Body of pancreas (tissue), 4 donors: ENCODE measurements around the gene SLC22A17. TPM values are rescaled to one million over a fixed set of nuclear protein-coding genes. Genes with fewer than 3 reads are reported as not detected.

Source experiments
- ATAC-seq: fragments of 150-250 bp; one replicate; pipeline ENCODE4 v1.9.1; 2016
- DNase-seq, 4 donors: peaks; one replicate each; pipeline ENCODE4 v3.0.0-alpha.2; 2019
- H3K27ac ChIP-seq, 4 donors: fragments of 200-600 bp; sonication (generic); 1 replicate in 3 of 4; 2 replicates in 1 of 4; pipeline versions ENCODE4 v1.5.1 to v1.6.1; 2016 to 2019; ENCODE audit warnings: mild to moderate bottlenecking in 1 of 4, mixed read lengths in 1 of 4, moderate library complexity in 1 of 4
- H3K27me3 ChIP-seq, 2 donors: fragments of 200-600 bp; sonication (generic); one replicate each; pipeline ENCODE4 v1.6.0; 2016; ENCODE audit warnings: mild to moderate bottlenecking in 1 of 2
- H3K36me3 ChIP-seq, 2 donors: fragments of 200-600 bp; sonication (generic); replicated peaks in 1 of 2; 2 replicates each; pipeline ENCODE4 v1.5.1; 2016; ENCODE audit warnings: low read depth in 2 of 2; ENCODE audit not compliant: insufficient read depth in 1 of 2
- H3K4me1 ChIP-seq: fragments of 200-600 bp; sonication (generic); one replicate; pipeline ENCODE4 v1.6.0; 2016
- H3K4me3 ChIP-seq, 2 donors: fragments of 200-600 bp; sonication (generic); 1 replicate in 1 of 2; 2 replicates in 1 of 2; pipeline ENCODE4 v1.5.1; 2016 to 2019
- H3K9me3 ChIP-seq, 3 donors: fragments of 200-600 bp; sonication (generic); 1 replicate in 2 of 3; 2 replicates in 1 of 3; pipeline ENCODE4 v1.5.1; 2016
- CTCF ChIP-seq, 7 experiments: fragments of 450-650 bp in 4 of 7; fragments of 200-600 bp in 3 of 7; sonication (generic) in 3 of 7; IDR thresholded peaks; one replicate each; pipeline ENCODE4 v1.5.1; 2016 to 2019; ENCODE audit warnings: antibody characterized with exemption in 7 of 7
- POLR2A ChIP-seq, 3 donors: fragments of 450-650 bp; IDR thresholded peaks; one replicate each; pipeline ENCODE4 v1.6.1; 2016; ENCODE audit warnings: antibody characterized with exemption in 3 of 3, mild to moderate bottlenecking in 2 of 3
- WGBS, 2 donors: methylation state at CpG; one replicate each; pipeline ENCODE4 v1.1.5; 2017; 5-methylcytosine and 5-hydroxymethylcytosine counted together
- intact Hi-C: fragments of 100-400 bp; cut with DNase I; formaldehyde crosslinking; loops from one replicate; pipeline ENCODE4 v1.15.1; 2023
- total RNA-seq, 2 donors: library from RNA; depleted of rRNA; stranded (reverse); fragments of >200 nt; gene quantifications; one replicate each; pipeline ENCODE4 v1.1.0, GENCODE V29; 2016

Gene SLC22A17
- total RNA-seq, 2 donors from 2014 or later: 20.8 to 36.6 TPM

- DNase-seq: no peak
- peaks cover 8% of the 10 kb centered on the region for H3K4me1 ChIP-seq
- H3K9me3 ChIP-seq: no peaks in the 10 kb centered on the region
- H3K27me3 ChIP-seq: no peaks in the 10 kb centered on the region
- TF ChIP-seq CTCF (IDR thresholded peaks at IDR 0.05) (no peak), POLR2A (IDR thresholded peaks at IDR 0.05) (no peak)
- no peak overlapping the region for H3K4me3 ChIP-seq
- H3K27ac ChIP-seq: no peak overlapping the region
- ATAC-seq: no peak
- H3K36me3 ChIP-seq: no peaks in the 10 kb centered on the region
- intact Hi-C loops: no loop called here
- 90% methylated on average over 5 to 8 of the region's 8 CpGs for WGBS, 2 donors
Measured at GRCh38 chr14:23357261-23357660, 4.6 kb upstream of the SLC22A17 start.

DNA sequence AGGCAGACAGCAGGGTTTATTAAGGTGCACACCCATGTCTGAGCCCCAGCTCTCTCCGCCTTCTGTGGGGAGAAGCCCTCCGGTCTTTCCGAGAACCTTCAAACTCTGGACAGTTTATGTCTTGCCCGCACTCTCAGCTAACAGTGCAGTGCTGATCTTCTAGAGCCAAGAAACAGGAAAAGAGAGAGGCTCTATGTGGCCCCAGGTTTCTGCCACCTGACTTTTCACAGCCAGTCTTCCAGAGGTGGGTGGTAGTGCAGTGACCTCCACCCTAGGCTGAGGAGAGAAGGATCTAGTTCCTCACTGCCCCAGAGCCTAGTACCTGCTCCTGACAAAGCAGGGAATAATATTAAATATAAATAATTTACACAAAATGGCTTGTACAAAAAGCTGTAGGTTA is 4.0 kb upstream of the SLC22A17 start:
- DNase-seq (no peak), ATAC-seq (no peak)
- H3K27me3 ChIP-seq: no peaks in the 10 kb centered on the region
- 83 to 91% methylated on average over 4 of the region's 4 CpGs for WGBS, 2 donors
- H3K9me3 ChIP-seq: no peaks in the 10 kb centered on the region
- intact Hi-C loops: no loop called here
- H3K27ac ChIP-seq: no peak overlapping the region
- H3K36me3 ChIP-seq: no peaks in the 10 kb centered on the region
- TF ChIP-seq CTCF (IDR thresholded peaks at IDR 0.05): no peak
- H3K4me3 ChIP-seq: no peak overlapping the region
- H3K4me1 ChIP-seq: peaks cover 14% of the 10 kb centered on the region

- no peaks in the 10 kb centered on the region for H3K9me3 ChIP-seq
- no peaks in the 10 kb centered on the region for H3K27me3 ChIP-seq
- 69 to 76% methylated on average over 6 of the region's 6 CpGs for WGBS, 2 donors
- H3K36me3 ChIP-seq: no peaks in the 10 kb centered on the region
- H3K4me1 ChIP-seq: peaks cover 16% of the 10 kb centered on the region
- TF ChIP-seq POLR2A (IDR thresholded peaks at IDR 0.05) (no peak), CTCF (IDR thresholded peaks at IDR 0.05) (no peak)
- no peak overlapping the region for H3K4me3 ChIP-seq
- H3K27ac ChIP-seq: no peak overlapping the region
- no peak for ATAC-seq
- no peak for DNase-seq
- intact Hi-C loops: no loop called here
Measured at GRCh38 chr14:23355871-23356435, 3.3 kb upstream of the SLC22A17 start.

- WGBS, 2 donors: 80 to 82% methylated on average over 6 of the region's 6 CpGs
- no peak for DNase-seq
- Histone ChIP-seq H3K36me3 (no peaks in the 10 kb centered on the region), H3K4me3 (no peak overlapping the region), H3K27me3 (no peaks in the 10 kb centered on the region), H3K9me3 (no peaks in the 10 kb centered on the region), H3K4me1 (peaks cover 16% of the 10 kb centered on the region), H3K27ac (no peak overlapping the region)
- intact Hi-C loops: no loop called here
- TF ChIP-seq POLR2A (IDR thresholded peaks at IDR 0.05) (no peak), CTCF (IDR thresholded peaks at IDR 0.05) (no peak)
- ATAC-seq: no peak
Measured at GRCh38 chr14:23354990-23355389, 2.3 kb upstream of the SLC22A17 start.

- no peaks in the 10 kb centered on the region for H3K27me3 ChIP-seq
- TF ChIP-seq CTCF (IDR thresholded peaks at IDR 0.05) (no peak), POLR2A (IDR thresholded peaks at IDR 0.05) (no peak)
- H3K27ac ChIP-seq: no peak overlapping the region
- no peaks in the 10 kb centered on the region for H3K36me3 ChIP-seq
- intact Hi-C loops: no loop called here
- peaks cover 16% of the 10 kb centered on the region for H3K4me1 ChIP-seq
- DNase-seq (no peak), ATAC-seq (no peak)
- WGBS, 2 donors: 79 to 87% methylated on average over 5 of the region's 5 CpGs
- no peaks in the 10 kb centered on the region for H3K9me3 ChIP-seq
- no peak overlapping the region for H3K4me3 ChIP-seq
Measured at GRCh38 chr14:23353433-23353780, 720 bp upstream of the SLC22A17 start.
